C4-2B (cell line): ENCODE measurements around the gene KDM7A.

Experiments
- ZFX ChIP-seq: fragments of 450-650 bp; IDR thresholded peaks from 2 replicates; pipeline ENCODE4 v1.6.1; 2017
- TF ChIP-seq, protein P1 (sequence below): fragments of 450-650 bp; conservative IDR thresholded peaks from 2 replicates; pipeline ENCODE4 v1.5.1; 2017; ENCODE audit warnings: mild to moderate bottlenecking

GRCh38 chr7:140084142-140084655 is 92.6 kb downstream of the KDM7A start:
- TF ChIP-seq, protein P1, sequence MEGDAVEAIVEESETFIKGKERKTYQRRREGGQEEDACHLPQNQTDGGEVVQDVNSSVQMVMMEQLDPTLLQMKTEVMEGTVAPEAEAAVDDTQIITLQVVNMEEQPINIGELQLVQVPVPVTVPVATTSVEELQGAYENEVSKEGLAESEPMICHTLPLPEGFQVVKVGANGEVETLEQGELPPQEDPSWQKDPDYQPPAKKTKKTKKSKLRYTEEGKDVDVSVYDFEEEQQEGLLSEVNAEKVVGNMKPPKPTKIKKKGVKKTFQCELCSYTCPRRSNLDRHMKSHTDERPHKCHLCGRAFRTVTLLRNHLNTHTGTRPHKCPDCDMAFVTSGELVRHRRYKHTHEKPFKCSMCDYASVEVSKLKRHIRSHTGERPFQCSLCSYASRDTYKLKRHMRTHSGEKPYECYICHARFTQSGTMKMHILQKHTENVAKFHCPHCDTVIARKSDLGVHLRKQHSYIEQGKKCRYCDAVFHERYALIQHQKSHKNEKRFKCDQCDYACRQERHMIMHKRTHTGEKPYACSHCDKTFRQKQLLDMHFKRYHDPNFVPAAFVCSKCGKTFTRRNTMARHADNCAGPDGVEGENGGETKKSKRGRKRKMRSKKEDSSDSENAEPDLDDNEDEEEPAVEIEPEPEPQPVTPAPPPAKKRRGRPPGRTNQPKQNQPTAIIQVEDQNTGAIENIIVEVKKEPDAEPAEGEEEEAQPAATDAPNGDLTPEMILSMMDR = no peak
- TF ChIP-seq ZFX = no peak
